Measurements from ENCODE around the gene RIN3.

The RIN3 gene

DNA sequence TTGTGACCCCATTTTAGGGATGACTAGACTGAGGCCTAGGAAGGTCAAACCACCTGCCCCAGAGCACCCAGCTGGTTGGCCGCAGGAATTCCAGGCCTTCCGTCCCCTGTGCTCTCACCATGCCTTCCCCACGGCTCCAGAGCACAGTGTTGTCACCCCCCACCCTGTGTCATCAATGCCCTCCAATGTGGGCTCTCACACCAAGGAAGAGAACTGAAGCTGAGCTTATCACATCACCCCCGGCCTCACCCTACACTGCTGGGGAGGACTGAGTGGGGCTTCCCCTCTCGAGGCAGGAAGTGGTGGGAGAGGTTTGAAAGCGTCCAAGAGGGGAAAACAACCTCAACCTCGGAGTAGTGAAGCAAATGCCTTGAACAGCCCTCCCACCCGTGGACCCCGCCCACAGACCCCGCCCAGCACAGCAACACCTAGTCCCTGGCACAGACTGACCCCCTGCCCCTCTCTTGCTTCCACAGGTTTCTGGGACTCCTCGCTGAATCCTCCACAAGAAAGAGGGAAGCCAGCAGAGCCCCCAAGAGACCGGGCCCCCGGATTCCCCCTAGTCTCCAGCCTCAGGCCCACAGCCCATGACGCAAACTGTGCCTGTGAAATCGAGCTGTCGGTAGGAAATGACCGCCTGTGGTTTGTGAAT, 137.7 kb downstream of the RIN3 start:
- peak; percentile 77 for DNase-seq

DNA sequence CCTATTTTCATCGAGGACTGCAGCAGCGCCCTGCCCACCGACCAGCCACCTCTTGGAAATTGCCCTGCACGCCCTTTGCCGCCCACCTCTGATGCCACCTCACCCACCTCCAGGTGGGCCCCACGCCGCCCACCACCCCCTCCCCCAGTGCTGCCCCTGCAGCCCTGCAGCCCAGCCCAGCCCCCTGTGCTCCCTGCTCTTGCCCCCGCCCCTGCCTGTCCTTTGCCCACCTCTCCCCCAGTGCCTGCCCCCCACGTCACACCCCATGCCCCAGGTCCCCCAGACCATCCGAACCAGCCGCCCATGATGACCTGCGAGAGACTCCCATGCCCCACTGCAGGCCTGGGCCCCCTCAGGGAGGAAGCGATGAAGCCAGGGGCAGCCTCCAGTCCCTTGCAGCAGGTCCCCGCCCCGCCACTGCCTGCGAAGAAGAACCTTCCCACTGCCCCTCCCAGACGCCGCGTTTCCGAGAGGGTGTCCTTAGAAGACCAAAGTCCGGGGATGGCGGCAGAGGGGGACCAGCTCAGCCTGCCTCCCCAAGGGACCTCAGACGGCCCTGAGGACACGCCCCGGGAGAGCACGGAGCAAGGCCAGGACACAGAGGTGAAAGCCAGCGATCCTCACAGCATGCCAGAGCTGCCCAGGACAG, 138.3 kb downstream of the RIN3 start:
- DNase-seq = no peak

DNA sequence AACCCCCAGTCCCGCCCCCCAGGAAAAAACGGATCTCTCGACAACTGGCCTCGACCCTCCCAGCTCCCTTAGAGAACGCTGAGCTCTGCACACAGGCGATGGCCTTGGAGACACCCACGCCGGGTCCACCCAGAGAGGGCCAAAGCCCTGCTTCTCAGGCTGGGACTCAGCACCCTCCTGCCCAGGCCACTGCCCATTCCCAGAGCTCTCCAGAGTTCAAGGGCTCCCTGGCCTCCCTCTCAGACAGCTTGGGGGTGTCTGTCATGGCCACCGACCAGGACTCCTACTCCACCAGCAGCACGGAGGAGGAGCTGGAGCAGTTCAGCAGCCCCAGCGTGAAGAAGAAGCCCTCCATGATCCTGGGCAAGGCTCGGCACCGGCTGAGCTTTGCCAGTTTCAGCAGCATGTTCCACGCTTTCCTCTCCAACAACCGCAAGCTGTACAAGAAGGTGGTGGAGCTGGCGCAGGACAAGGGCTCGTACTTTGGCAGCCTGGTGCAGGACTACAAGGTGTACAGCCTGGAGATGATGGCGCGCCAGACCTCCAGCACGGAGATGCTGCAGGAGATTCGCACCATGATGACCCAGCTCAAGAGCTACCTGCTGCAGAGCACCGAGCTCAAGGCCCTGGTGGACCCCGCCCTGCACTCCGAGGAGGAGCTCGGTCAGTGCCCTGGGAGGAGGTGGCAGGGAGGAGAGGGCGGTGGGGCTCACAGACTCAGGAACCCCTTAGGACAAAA, 139.0 kb downstream of the RIN3 start:
- no peak for DNase-seq

- no peak for DNase-seq
Measured at GRCh38 chr14:92653162-92653651, 139.6 kb downstream of the RIN3 start.

DNA sequence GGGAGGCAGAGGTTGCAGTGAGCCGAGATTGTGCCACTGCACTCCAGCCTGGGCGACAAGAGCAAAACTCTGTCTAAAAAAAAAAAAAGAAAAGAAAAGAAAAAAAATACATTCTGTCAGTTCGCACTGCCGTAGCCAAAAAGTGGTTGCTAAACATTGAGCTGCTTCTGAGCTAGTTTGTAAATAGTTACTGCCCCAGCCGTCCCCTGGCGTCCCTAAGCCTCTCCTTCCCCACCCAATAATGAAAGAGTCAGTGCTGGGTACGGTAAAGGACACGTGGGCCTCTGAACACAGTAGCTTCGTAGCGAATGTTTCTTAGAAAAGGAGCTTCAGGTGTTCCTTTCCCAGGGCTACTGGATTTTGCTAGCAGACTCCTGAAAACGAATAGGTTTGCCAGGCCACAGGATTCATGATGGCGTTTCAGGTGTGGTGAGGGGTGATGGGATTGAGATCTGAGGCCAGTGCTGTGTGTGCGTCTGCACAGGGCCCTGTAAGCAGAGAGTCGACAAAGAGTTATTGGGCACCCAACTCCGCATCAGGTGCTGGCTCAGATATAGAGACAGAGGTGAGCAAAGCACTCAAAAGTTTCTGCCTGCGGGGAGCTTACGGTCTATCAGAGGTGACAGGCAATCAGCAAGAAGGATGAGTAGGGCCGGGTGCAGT, 140.8 kb downstream of the RIN3 start:
- DNase-seq = no peak

DNA sequence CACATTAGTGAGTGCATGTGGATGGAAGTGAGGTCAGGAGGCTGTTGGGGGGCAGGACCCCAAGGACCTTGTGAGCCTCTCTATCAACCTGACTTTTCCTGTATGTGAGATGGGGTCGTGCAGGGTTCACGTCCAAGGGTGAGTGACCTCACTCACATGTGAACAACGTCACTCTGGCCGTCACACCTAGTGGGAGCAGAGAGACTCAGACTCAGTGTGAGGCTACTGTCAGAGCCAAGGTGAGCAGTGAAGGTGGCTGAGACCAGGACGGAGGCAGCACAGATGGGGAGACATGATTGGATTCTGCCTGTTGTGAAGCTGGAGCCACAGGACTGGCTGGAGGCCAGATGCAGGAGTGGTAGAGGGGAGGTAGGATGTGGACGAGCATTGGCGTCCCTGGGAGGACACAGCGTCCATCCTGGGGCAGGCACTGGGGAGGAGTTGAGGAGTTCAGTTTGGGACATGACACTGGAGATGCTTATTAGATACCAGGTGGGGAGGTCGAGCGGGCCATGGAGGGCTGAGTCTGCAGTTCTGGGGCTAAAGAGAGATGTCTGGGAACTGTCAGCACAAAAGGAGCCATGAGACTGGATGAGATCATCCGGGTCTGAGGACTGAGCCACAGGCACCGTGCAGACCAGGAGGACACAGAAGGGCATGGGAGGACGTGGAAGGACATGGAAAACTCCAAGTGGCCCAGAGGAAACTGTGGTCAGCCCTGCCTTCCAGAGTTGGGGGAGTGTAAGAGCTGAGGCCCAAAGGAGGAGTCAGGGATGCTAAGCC, 142.0 kb downstream of the RIN3 start:
- DNase-seq = no peak

DNA sequence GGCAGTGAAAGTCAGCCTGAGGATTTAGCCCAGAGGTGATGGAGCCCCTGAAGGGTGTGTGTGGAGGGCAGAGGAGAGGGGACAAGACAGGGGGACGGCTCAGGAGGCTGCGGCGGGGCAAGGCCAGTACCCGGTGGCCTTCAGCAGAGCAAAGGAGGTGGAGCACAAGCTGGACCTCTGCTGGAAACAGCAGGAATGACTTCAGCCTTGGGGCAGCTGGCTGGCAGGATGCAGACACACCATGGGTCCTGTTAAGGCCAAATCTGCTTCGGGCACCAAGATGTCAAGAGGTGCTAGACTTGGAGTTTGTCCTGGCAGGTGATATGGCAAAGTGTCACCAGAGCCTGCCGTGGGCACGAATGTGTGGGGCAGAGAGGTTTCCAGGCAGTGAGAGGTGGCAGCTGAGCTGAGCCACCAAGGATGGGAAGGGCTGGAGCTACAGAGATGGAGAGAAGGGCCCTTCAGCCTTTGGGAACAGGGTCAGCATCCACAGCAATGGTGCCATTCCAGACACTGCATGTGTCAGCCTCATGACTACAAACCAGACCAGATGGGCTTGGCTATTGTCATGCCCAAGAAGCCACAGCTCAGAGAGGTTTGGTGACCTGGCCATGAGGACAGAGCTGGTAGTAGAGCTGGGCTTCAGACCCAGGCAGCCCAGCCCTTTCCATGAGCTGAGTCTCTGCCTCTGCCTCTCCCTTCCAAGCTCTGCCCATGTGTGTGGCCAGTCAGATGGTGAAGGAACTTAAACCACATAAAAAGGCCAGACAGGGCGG, 142.9 kb downstream of the RIN3 start:
- no peak for DNase-seq

GRCh38 chr14:92657457-92658142, 144.0 kb downstream of the RIN3 start:
- no peak for DNase-seq

GRCh38 chr14:92658160-92658559, 144.6 kb downstream of the RIN3 start:
- no peak for DNase-seq

DNA sequence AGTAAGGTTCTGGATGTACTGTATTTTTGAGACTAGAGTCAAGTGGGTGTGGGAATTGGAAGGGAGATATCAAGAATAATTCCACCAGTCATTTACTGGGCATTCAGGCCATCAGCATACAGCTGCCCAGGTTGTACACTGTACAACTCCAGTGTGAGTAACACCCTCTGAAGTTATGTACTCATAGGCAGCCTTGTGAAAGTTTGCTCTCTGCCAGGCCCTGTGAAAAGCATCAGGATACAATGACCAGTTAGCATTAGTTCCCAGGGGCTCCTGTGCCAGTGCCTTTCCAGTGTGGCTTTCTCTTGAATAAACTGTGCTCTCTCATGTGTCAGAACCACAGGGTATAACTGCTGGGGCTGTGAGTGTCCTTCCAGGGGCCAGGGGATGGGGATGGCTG, 145.1 kb downstream of the RIN3 start:
- DNase-seq = no peak

- DNase-seq = no peak
Measured at GRCh38 chr14:92659765-92660561, 146.4 kb downstream of the RIN3 start.

GRCh38 chr14:92660571-92660970, 147.0 kb downstream of the RIN3 start:
- DNase-seq = no peak

GRCh38 chr14:92663049-92663448, 149.5 kb downstream of the RIN3 start:
- DNase-seq = no peak

DNA sequence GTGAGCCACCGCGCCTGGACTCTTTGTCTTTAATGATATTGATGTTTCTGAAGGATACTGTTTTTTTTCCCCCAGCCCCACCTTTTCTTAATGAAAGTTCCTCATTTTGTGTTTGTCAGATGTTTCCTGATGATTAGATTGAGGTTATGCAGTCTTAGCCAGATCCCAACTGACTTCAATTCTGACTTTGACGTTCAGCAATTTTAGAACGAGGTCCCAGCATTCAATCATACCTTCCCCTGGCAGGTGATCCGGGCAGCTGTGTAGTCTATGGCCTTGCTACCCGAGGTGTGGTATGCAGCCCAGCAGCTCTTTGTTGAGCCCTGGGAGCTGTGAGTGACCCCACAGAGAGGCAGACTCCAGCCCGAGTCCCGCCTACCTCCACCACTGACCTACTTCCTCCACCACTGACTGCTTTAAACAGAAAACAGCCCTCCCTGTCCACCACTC, 152.1 kb downstream of the RIN3 start:
- DNase-seq = no peak

GRCh38 chr14:92666251-92666650, 152.7 kb downstream of the RIN3 start:
- DNase-seq = no peak

DNA sequence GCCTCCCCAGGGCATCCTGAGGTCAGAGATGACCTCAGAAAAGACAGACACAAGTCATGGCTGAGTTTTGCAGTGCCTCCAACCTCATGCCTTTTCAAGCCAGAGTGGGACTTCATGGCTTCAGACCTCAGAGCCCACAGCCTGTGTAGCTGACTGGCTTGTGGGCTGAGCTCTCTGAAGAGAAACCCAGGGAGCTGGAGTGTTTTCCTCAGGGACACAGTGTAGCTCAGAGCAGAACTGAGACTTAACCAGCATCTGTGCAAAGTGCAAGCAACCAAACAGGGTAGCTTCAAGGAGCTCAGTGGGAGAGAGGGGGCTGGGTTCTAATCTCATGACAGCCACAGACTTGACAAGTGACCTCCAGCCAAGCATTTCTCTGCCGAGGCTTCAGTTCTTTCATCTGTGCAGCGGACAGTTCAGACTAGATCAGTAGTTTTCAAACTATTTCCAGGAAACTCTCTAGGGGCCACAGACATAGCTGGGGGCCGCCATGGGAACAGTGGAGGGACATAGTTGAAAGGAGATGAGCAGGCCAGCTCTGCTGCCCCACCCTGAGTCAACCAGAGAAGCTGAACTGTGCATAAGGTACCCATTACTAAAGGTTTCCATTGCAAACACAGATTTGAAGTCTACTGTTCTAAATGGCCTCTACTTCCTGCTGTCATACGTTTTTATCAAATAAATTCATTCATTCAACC, 154.8 kb downstream of the RIN3 start:
- DNase-seq = no peak

DNA sequence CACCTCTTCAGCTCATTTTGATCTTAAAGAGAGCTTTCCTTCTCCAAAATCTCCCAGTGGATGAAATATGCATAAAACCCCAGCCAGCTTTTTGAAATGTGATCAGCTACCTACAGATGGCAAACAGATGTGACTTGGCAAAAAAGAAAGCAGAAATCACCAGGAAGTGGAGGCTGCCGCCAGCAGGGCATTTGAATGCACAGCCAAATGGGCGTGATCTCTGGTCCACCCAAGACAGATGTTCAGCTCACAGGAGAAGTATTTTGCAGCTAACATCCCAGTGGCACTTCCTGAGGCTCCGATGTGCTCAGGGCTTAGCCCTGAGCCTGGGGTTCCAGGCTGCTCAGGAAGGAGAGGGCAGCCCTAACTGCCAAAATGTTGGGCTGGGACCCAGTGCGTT, 156.6 kb downstream of the RIN3 start:
- DNase-seq = no peak

DNA sequence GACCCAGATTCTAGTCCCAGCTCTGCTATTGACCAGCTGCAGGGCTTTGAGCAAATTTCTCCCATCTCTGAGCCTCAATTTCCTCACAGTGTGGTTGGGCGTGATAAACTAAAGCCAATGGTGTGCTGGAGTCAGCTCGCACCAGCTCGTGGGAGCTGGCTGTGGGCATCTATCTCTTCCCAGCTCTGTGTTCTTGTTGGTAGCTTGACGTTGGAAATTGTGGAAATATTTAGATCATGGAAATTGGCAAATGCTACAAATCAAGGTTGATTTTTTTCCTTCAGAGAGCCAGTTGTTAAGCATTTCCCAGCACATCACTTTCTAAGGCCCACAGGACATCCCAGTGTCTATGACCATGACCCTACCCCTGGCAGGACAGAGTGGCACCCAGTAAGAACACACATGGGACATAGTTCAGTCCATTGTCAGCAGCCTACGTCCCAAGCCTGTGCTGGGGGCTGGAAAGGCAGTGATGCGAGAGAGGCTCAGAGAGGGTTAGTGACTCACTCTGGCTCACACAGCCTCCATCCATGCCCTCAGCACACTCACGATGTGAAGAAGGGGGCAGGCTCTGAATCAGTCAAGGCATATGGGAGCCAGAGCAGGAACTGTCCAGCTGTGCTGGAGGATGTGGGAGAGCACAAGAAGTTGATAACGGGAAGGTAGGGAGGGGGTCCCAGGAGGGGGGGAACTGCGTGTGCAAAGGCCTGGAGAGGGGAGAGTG, 157.2 kb downstream of the RIN3 start:
- DNase-seq = no peak

GRCh38 chr14:92673601-92674150, 160.1 kb downstream of the RIN3 start:
- DNase-seq = no peak

All from activated CD8-positive, alpha-beta memory T cell treated with anti-CD3 and anti-CD28 coated beads, Interleukin-2, amount 50 U/mL, for 4 hours (primary cell).